Measurements from ENCODE around the gene ATRN. TPM values are rescaled to one million over a fixed set of nuclear protein-coding genes. Genes with fewer than 3 reads are reported as not detected.
"Not testable (repeated sequence)": the region's sequence is repeated elsewhere in the genome, so short reads cannot be mapped to it uniquely, and the experiment has no call there.

The ATRN gene
- total RNA-seq, 1 experiment from 2014 or later: 18.4 TPM

GRCh38 chr20:3470208-3470626 is 601 bp upstream of the ATRN start:
- DNase-seq (ENCODE audit: low spot score): no peak

DNA sequence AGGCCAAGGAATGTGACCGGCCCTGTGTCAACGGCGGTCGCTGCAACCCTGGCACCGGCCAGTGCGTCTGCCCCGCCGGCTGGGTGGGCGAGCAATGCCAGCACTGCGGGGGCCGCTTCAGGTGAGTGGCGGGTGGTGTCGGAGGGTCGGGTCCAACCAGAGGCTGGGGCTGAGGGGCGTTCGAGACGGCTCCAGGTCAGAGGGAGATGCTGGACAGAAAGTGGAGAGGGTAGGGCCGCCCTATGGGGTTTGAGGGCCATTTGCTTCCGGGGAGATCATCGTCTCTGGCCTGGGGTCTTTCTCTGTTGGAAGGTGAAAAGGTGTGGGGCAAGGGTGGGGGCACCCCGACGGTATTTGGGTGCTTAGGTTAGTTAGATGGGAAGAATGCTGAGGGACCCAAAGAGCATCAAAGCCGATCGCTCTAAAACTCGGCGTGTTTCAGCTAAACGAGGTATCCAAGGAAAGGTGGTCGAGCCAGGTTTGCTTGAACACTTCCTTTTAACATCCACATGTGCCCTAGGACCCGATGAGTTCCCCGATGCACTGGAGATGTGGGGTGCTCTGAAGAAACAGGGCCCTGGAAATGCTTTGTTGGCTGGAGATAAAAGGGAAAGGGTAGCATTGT is 691 bp downstream of the ATRN start:
- DNase-seq (ENCODE audit: low spot score): no peak

DNA sequence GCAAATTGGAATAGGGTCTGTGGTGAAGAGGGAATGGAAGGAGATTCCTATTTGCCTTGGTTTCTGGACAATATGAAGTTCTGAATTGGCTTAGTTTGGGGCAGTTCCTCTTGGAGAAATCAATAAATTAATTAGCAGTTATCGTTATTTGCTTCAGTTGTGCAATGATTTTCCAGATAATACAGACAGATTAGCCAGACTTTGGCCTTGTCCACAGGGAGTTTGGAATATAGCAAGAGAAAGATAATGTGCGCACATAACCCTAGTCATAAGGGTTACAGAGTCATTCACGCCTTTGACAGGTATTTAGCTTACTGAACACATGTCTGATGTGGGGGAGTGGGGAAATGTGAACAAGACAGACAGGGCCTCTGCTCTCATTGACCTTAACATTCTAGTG is 1.3 kb downstream of the ATRN start:
- DNase-seq (ENCODE audit: low spot score): no peak

- no peak for DNase-seq (ENCODE audit: low spot score)
Measured at GRCh38 chr20:3473324-3473723, 2.5 kb downstream of the ATRN start.

DNA sequence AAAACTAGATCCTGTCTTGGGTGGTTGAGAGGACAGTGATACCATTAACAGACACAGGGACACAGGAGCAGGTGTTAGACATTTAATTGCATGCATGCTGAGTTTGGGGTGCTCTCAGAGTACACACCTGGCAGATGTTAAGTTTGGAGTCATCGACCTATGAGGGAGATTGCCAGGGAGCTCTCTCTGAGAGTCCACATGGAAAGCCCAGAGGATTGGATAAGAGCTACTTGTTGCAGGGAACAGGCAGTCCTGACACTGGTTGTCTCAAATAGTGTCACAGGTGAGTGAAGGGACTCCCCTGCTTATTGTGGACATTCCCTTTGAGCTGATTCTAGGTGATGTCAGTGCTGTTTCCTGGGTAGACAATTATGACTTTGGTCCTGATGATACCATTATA is 3.1 kb downstream of the ATRN start:
- no peak for DNase-seq (ENCODE audit: low spot score)

- not testable (repeated sequence) for DNase-seq (ENCODE audit: low spot score)
Measured at GRCh38 chr20:3477003-3477860, 6.4 kb downstream of the ATRN start.

GRCh38 chr20:3477861-3478544 is 7.2 kb downstream of the ATRN start:
- DNase-seq (ENCODE audit: low spot score): no peak

DNA sequence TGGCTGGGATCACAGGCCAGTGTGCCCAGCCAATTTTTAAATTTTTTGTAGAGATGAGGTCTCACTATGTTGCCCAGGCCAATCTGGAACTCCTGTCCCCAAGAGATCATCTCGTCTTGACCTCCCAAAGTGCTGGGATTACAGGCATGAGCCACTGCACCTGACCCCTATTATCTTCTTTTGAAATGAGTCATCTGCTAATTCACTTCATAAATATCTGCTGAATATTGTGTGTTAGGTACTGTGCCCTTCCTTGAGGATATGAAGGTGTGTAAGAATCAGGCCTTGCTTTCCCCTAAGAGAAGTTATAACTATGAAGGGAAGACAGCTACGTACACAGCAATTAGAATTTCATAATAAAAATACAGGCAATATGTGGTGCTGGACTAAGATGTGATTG is 8.2 kb downstream of the ATRN start:
- no peak for DNase-seq (ENCODE audit: low spot score)

- no peak for DNase-seq (ENCODE audit: low spot score)
Measured at GRCh38 chr20:3479759-3480615, 9.2 kb downstream of the ATRN start.

DNA sequence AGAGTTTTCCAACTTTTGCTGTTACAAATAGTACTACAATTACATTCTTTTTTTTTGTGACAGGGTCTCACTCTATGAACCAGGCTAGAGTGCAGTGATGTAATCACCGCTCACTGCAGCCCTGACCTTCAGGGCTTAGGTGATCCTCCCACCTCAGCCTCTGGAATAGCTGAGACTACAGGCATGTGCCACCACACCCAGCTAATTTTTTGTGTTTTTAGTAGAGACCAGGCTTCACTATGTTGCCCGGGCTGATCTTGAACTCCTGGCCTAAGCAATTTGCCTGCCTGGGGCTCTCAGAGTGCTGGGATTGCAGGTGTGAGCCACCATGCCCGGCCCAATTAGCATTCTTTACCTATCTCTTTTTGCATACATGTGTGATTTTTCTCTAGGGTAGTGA is 12.5 kb downstream of the ATRN start:
- DNase-seq (ENCODE audit: low spot score): no peak

GRCh38 chr20:3483784-3484183 is 13.0 kb downstream of the ATRN start:
- no peak for DNase-seq (ENCODE audit: low spot score)

- no peak for DNase-seq (ENCODE audit: low spot score)
Measured at GRCh38 chr20:3485913-3486312, 15.1 kb downstream of the ATRN start.

DNA sequence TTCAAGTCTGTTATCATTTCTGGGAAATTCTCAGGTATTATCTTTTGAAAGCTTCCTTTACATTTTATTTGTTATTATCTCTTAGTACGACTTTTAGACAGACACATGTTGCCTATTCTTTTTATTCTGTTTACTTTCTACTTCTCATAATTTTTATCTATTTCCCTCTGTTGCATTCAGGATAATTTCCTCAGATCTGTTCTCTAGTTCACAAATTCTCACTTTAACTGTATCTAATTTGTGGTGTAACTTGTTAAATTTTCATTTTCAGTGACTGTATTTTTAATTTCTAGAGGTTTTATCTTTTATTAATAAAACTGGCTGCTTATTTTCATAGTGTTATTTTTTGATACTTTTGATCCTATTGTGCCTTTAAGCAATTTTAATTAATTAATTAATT is 16.0 kb downstream of the ATRN start:
- no peak for DNase-seq (ENCODE audit: low spot score)

DNA sequence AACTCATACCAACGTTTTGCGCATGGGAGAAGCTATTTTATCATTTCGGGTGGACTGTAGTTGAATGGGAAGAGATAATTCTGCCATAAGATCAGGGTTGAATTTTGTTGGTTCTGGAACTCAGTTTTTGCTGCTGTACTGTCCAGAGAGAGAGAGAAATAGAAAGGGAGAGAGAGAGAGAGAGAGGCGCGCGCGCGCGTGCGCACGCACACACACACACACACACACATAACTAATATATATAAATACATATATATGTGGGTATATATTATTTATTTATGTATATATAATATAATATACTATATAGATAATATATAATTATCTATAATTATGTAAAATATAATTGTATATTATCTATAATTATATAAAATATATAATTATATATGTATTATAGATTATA is 21.9 kb downstream of the ATRN start:
- no peak for DNase-seq (ENCODE audit: low spot score)

DNA sequence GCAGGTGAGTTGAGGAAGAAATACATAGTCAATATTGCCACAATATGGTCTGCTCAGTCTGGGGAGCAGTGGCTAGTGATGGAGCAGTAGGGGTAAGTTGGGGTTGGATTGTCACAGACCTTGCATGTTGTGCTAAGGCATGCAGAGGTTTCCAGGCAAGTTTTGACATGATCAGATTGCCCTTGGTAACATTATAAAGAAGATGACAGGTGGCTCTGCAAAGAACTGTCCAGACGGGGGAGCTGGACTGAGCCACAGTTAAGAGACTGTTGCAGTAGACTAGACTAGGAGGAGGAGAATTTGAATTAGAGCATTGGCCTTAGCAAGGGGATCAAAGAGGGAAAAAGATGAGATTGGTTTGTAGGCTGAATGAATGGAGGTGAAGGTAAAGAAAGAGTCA is 23.4 kb downstream of the ATRN start:
- no peak for DNase-seq (ENCODE audit: low spot score)

DNA sequence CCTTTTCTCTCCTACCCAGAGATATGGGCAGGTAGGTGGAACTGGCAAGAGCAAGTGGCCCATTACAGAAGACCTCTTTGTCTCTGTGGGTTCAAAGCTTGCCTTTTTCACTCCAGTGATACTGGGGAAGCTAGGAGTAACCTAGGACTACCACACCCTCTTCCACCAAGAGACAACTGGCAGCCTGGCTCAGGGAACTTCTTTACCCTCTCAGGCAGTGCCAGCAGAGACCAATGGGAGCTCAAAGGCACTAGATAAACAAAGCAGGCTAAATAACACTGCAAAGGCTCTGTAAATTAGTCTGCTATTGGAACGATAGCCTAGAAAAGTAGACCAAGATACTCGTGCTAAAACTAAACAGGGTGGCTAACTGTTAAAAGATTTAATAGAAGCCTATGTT is 32.1 kb downstream of the ATRN start:
- DNase-seq (ENCODE audit: low spot score): no peak

DNA sequence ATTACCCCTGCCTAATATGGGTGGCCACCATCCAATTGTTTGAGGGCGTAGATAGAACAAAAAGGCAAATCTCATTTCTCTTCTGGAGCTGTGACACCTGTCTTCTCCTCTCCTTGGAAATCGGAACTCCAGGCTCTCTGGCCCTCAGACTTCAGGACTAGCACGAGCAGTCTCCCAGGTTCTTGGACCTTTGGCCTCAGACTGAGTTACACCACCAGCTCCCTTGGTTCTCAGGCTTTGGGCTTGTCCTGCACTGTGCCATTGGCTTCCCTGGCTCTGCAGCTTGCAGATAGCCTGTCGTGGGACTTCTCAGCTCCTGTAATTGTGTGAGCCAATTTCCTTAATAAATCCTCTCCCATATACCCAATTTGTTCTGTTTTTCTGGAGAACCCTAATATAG is 34.3 kb downstream of the ATRN start:
- no peak for DNase-seq (ENCODE audit: low spot score)

- DNase-seq (ENCODE audit: low spot score): no peak
Measured at GRCh38 chr20:3509064-3509463, 38.2 kb downstream of the ATRN start.

DNA sequence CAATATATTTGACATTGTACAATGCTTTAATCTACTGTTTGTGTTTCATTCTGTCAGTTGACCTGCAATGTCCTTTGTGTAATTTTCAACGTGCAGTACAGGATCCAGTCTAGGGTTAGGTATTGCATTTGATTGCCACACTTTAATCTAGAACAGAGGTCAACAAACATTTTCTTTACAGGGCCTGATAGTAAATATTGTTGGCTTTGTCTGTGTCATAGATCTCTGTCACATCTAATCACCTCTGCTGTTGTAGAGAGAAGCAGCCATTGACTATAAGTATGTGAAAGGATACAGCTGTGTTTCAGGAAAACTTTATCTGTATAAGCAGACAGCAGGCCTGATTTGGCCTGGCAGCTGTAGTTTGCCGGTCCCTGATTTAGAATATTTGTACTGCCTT is 39.3 kb downstream of the ATRN start:
- no peak for DNase-seq (ENCODE audit: low spot score)

GRCh38 chr20:3512239-3512638 is 41.4 kb downstream of the ATRN start:
- not testable (repeated sequence) for DNase-seq (ENCODE audit: low spot score)

DNA sequence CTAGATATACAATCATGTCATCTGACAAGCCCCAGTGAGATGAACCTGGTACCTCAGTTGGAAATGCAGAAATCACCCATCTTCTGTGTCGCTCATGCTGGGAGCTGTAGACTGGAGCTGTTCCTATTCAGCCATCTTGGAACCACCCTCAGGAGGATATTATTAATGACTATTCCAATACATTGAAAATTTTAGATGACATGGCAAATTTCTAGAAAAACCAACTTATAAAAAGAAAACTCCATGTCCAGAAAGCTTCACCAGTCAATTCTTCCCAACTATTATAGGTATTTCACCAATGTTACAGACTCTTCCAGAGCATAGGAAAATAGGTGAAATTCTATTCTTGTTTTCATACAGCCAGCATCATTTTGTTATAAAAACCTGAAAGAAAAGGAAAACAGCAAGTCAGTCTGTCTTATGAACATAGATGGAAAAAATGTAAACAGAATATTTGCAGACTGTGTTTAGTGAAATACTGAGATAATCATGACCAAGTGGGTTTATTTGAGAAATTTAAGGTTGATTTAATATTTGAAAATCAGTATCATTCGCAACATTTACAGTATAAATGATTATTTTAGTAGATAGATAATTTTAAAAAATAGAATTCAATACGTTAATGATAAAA is 43.3 kb downstream of the ATRN start:
- no peak for DNase-seq (ENCODE audit: low spot score)

All from H4 (cell line).